ENCODE results near the gene PLEKHB1. TPM values are rescaled to one million over a fixed set of nuclear protein-coding genes. Genes with fewer than 3 reads are reported as not detected.

The PLEKHB1 gene
- polyA plus RNA-seq, 3 donors = 0.05 to 0.88 (median 0.25) TPM

DNA sequence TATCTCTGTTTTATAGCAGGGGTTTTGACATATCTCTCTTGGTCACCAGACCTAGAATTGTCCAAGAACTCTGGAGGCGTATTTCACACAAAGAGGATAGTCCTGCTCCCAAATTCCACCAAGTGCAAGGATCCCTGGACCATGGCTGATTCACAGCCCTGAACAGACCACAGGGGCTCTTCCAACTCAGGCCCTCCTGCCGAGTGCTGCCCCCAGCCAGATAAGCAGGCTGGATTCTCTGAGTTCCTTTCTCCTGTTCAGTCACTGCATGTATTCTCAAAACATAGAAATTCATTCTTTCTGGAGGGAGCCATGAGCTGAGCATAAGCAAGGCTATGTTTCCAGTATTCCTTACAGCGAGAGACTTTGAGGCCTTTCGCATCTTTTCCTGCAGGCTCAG lies 13.4 kb upstream of the PLEKHB1 start:
- H3K27me3 ChIP-seq (ENCODE audit: control insufficient read depth in 2 of 2, insufficient read depth in 2 of 2, low read length in 2 of 2) = no peaks in the 10 kb centered on the region
- no peak overlapping the region for H3K4me2 ChIP-seq (replicated peaks; ENCODE audit: extremely low read depth, low read length, poor library complexity, severe bottlenecking)
- Mint-ChIP-seq H3K27me3 (ENCODE audit: low read depth in 3 of 3) (peaks cover 1 to 4% (median 1%) of the 10 kb centered on the region in 3 donors), H3K27ac (no peak overlapping the region), H3K9me3 (peaks cover 0 to 8% (median 4%) of the 10 kb centered on the region in 7 donors), H3K4me3 (no peak overlapping the region), H3K4me1 (peaks cover 12% of the 10 kb centered on the region), H3K36me3 (no peaks in the 10 kb centered on the region)
- no peaks in the 10 kb centered on the region for H4K20me1 ChIP-seq (ENCODE audit: insufficient read depth, low read length)
- TF ChIP-seq, protein P1, sequence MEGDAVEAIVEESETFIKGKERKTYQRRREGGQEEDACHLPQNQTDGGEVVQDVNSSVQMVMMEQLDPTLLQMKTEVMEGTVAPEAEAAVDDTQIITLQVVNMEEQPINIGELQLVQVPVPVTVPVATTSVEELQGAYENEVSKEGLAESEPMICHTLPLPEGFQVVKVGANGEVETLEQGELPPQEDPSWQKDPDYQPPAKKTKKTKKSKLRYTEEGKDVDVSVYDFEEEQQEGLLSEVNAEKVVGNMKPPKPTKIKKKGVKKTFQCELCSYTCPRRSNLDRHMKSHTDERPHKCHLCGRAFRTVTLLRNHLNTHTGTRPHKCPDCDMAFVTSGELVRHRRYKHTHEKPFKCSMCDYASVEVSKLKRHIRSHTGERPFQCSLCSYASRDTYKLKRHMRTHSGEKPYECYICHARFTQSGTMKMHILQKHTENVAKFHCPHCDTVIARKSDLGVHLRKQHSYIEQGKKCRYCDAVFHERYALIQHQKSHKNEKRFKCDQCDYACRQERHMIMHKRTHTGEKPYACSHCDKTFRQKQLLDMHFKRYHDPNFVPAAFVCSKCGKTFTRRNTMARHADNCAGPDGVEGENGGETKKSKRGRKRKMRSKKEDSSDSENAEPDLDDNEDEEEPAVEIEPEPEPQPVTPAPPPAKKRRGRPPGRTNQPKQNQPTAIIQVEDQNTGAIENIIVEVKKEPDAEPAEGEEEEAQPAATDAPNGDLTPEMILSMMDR (IDR thresholded peaks at IDR 0.05) = no peak
- H3K9me3 ChIP-seq (replicated peaks in 1 of 2; ENCODE audit: control insufficient read depth in 1 of 2, insufficient read depth in 1 of 2, low read length in 2 of 2) = peaks cover 0 to 4% of the 10 kb centered on the region in 2 donors
- H3K9ac ChIP-seq (ENCODE audit: insufficient read depth, low read length, poor library complexity, severe bottlenecking) = no peak overlapping the region
- no peak overlapping the region for H2AFZ ChIP-seq (ENCODE audit: insufficient read depth, low read depth, low read length, poor library complexity, severe bottlenecking)
- 100% methylated on average over 4 of the region's 4 CpGs for WGBS (ENCODE audit: insufficient coverage)
- intact Hi-C loops (cut with micrococcal nuclease) = no loop called here
- no peak overlapping the region for H3K4me3 ChIP-seq (replicated peaks in 1 of 3; ENCODE audit: low read depth in 2 of 3, low read length in 3 of 3)
- no peak overlapping the region for H3K27ac ChIP-seq (ENCODE audit: low read depth in 1 of 2, low read length in 2 of 2)
- H3K4me1 ChIP-seq (ENCODE audit: control insufficient read depth in 1 of 2, insufficient read depth in 2 of 2, low read length in 2 of 2) = no peaks in the 10 kb centered on the region
- H3K36me3 ChIP-seq (replicated peaks in 1 of 2; ENCODE audit: control insufficient read depth in 1 of 2, insufficient read depth in 2 of 2, low read length in 2 of 2) = no peaks in the 10 kb centered on the region
- no peaks in the 10 kb centered on the region for H3K79me2 ChIP-seq (ENCODE audit: insufficient read depth, low read length)
- DNase-seq = no peak

DNA sequence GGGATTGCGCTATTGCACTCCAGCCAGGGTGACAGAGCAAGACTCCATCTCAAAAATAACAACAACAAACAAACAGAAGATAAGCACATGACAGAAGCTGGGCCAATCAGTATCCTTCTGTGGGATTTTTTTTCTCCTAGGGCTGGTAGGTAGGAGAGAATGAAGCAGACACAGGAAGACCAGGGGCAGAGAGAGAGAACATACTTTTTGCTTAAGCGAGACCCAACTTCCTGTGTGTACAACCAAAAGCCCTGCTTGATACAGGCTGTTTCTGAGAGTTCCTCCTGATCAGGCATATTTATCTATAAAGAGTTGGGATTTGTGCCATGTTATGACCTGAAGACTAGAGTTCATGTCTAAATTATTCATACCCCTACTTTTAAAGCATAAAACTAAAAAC lies 12.4 kb upstream of the PLEKHB1 start:
- DNase-seq = no peak
- Mint-ChIP-seq H3K27me3 (ENCODE audit: low read depth in 3 of 3) (peaks cover 0 to 4% (median 3%) of the 10 kb centered on the region in 3 donors), H3K4me1 (peaks cover 11% of the 10 kb centered on the region), H3K4me3 (no peak overlapping the region), H3K9me3 (peaks cover 0 to 8% (median 4%) of the 10 kb centered on the region in 7 donors), H3K36me3 (no peaks in the 10 kb centered on the region), H3K27ac (no peak overlapping the region)
- TF ChIP-seq, protein P1 (IDR thresholded peaks at IDR 0.05) = no peak
- Histone ChIP-seq H3K36me3 (replicated peaks in 1 of 2; ENCODE audit: control insufficient read depth in 1 of 2, insufficient read depth in 2 of 2, low read length in 2 of 2) (no peaks in the 10 kb centered on the region), H4K20me1 (ENCODE audit: insufficient read depth, low read length) (no peaks in the 10 kb centered on the region), H3K27me3 (ENCODE audit: control insufficient read depth in 2 of 2, insufficient read depth in 2 of 2, low read length in 2 of 2) (no peaks in the 10 kb centered on the region), H3K79me2 (ENCODE audit: insufficient read depth, low read length) (no peaks in the 10 kb centered on the region), H3K4me1 (ENCODE audit: control insufficient read depth in 1 of 2, insufficient read depth in 2 of 2, low read length in 2 of 2) (no peaks in the 10 kb centered on the region), H3K27ac (ENCODE audit: low read depth in 1 of 2, low read length in 2 of 2) (no peak overlapping the region), H3K4me2 (replicated peaks; ENCODE audit: extremely low read depth, low read length, poor library complexity, severe bottlenecking) (no peak overlapping the region), H3K9me3 (replicated peaks in 1 of 2; ENCODE audit: control insufficient read depth in 1 of 2, insufficient read depth in 1 of 2, low read length in 2 of 2) (peaks cover 0 to 4% of the 10 kb centered on the region in 2 donors), H2AFZ (ENCODE audit: insufficient read depth, low read depth, low read length, poor library complexity, severe bottlenecking) (no peak overlapping the region), H3K9ac (ENCODE audit: insufficient read depth, low read length, poor library complexity, severe bottlenecking) (no peak overlapping the region), H3K4me3 (replicated peaks in 1 of 3; ENCODE audit: low read depth in 2 of 3, low read length in 3 of 3) (no peak overlapping the region)
- WGBS (ENCODE audit: insufficient coverage) = 20% methylated on average over 1 of the region's 2 CpGs
- intact Hi-C loops (cut with micrococcal nuclease) = no loop called here

Data from CD14-positive monocyte (primary cell).